ENCODE data around the gene C14orf132. TPM values are rescaled to one million over a fixed set of nuclear protein-coding genes. Genes with fewer than 3 reads are reported as not detected.

C14orf132 gene
- total and polyA plus RNA-seq, 2 experiments from 2014 or later = 17.0 to 19.3 TPM

GRCh38 chr14:96088074-96088473 lies 48.9 kb downstream of the C14orf132 start:
- TF ChIP-seq EZH2phosphoT487 (IDR thresholded peaks at IDR 0.05; ENCODE audit: low read depth, severe bottlenecking, unreplicated experiment) (no peak), CTCF (IDR thresholded peaks at IDR 0.05; ENCODE audit: poor library complexity) (no peak), EZH2 (IDR thresholded peaks at IDR 0.05; ENCODE audit: borderline replicate concordance) (no peak)
- no peak overlapping the region for H3K4me3 ChIP-seq
- H4K20me1 ChIP-seq (ENCODE audit: insufficient read depth, poor library complexity, severe bottlenecking) = no peaks in the 10 kb centered on the region
- no peaks in the 10 kb centered on the region for H3K9me3 ChIP-seq (ENCODE audit: low read depth)
- H3K27ac ChIP-seq = no peak overlapping the region
- H3K4me1 ChIP-seq (ENCODE audit: insufficient read depth) = peaks cover 7% of the 10 kb centered on the region
- H3K4me2 ChIP-seq = no peak overlapping the region
- H2AFZ ChIP-seq = no peak overlapping the region
- WGBS (ENCODE audit: low lambda C conversion rate, missing lambda C conversion rate) = 93% methylated on average over 7 of the region's 7 CpGs
- no peak for DNase-seq (ENCODE audit: low spot score)
- H3K27me3 ChIP-seq = no peaks in the 10 kb centered on the region
- no peaks in the 10 kb centered on the region for H3K79me2 ChIP-seq
- no peaks in the 10 kb centered on the region for H3K36me3 ChIP-seq (replicated peaks; ENCODE audit: insufficient read depth, low read depth)
- H3K9me2 ChIP-seq (replicated peaks; ENCODE audit: insufficient read depth) = no peaks in the 10 kb centered on the region

- Histone ChIP-seq H3K27me3 (no peaks in the 10 kb centered on the region), H3K9me2 (replicated peaks; ENCODE audit: insufficient read depth) (no peaks in the 10 kb centered on the region), H3K27ac (no peak overlapping the region), H3K4me3 (no peak overlapping the region), H3K79me2 (no peaks in the 10 kb centered on the region), H3K4me2 (no peak overlapping the region), H3K36me3 (replicated peaks; ENCODE audit: insufficient read depth, low read depth) (no peaks in the 10 kb centered on the region), H3K9me3 (ENCODE audit: low read depth) (no peaks in the 10 kb centered on the region), H4K20me1 (ENCODE audit: insufficient read depth, poor library complexity, severe bottlenecking) (no peaks in the 10 kb centered on the region), H3K4me1 (ENCODE audit: insufficient read depth) (peaks cover 7% of the 10 kb centered on the region), H2AFZ (no peak overlapping the region)
- WGBS (ENCODE audit: low lambda C conversion rate, missing lambda C conversion rate) = 97% methylated on average over 8 of the region's 8 CpGs
- DNase-seq (ENCODE audit: low spot score) = no peak
- TF ChIP-seq CTCF (IDR thresholded peaks at IDR 0.05; ENCODE audit: poor library complexity) = no peak
- no peak for TF ChIP-seq EZH2phosphoT487 (IDR thresholded peaks at IDR 0.05; ENCODE audit: low read depth, severe bottlenecking, unreplicated experiment)
- TF ChIP-seq EZH2 (IDR thresholded peaks at IDR 0.05; ENCODE audit: borderline replicate concordance) = no peak
Measured at GRCh38 chr14:96088481-96088880, 49.3 kb downstream of the C14orf132 start.

GRCh38 chr14:96088911-96089310 lies 49.7 kb downstream of the C14orf132 start:
- no peaks in the 10 kb centered on the region for H3K36me3 ChIP-seq (replicated peaks; ENCODE audit: insufficient read depth, low read depth)
- H3K79me2 ChIP-seq = no peaks in the 10 kb centered on the region
- no peak for DNase-seq (ENCODE audit: low spot score)
- no peak overlapping the region for H3K4me2 ChIP-seq
- H3K27me3 ChIP-seq = no peaks in the 10 kb centered on the region
- H3K9me2 ChIP-seq (replicated peaks; ENCODE audit: insufficient read depth) = no peaks in the 10 kb centered on the region
- TF ChIP-seq EZH2phosphoT487 (IDR thresholded peaks at IDR 0.05; ENCODE audit: low read depth, severe bottlenecking, unreplicated experiment) (no peak), EZH2 (IDR thresholded peaks at IDR 0.05; ENCODE audit: borderline replicate concordance) (no peak)
- H3K4me1 ChIP-seq (ENCODE audit: insufficient read depth) = peaks cover 7% of the 10 kb centered on the region
- 94% methylated on average over 7 of the region's 7 CpGs for WGBS (ENCODE audit: low lambda C conversion rate, missing lambda C conversion rate)
- H4K20me1 ChIP-seq (ENCODE audit: insufficient read depth, poor library complexity, severe bottlenecking) = no peaks in the 10 kb centered on the region
- no peak overlapping the region for H3K27ac ChIP-seq
- H3K4me3 ChIP-seq = no peak overlapping the region
- H3K9me3 ChIP-seq (ENCODE audit: low read depth) = no peaks in the 10 kb centered on the region
- H2AFZ ChIP-seq = no peak overlapping the region

GRCh38 chr14:96089401-96089800 lies 50.2 kb downstream of the C14orf132 start:
- no peaks in the 10 kb centered on the region for H3K79me2 ChIP-seq
- no peak overlapping the region for H3K4me3 ChIP-seq
- no peaks in the 10 kb centered on the region for H3K36me3 ChIP-seq (replicated peaks; ENCODE audit: insufficient read depth, low read depth)
- H3K9me3 ChIP-seq (ENCODE audit: low read depth) = no peaks in the 10 kb centered on the region
- no peak overlapping the region for H3K4me2 ChIP-seq
- H3K4me1 ChIP-seq (ENCODE audit: insufficient read depth) = peaks cover 7% of the 10 kb centered on the region
- no peak overlapping the region for H3K27ac ChIP-seq
- no peaks in the 10 kb centered on the region for H3K9me2 ChIP-seq (replicated peaks; ENCODE audit: insufficient read depth)
- WGBS (ENCODE audit: low lambda C conversion rate, missing lambda C conversion rate) = 100% methylated on average over 4 of the region's 4 CpGs
- no peak overlapping the region for H2AFZ ChIP-seq
- TF ChIP-seq EZH2phosphoT487 (IDR thresholded peaks at IDR 0.05; ENCODE audit: low read depth, severe bottlenecking, unreplicated experiment) (no peak), EZH2 (IDR thresholded peaks at IDR 0.05; ENCODE audit: borderline replicate concordance) (no peak), CTCF (IDR thresholded peaks at IDR 0.05; ENCODE audit: poor library complexity) (no peak)
- H4K20me1 ChIP-seq (ENCODE audit: insufficient read depth, poor library complexity, severe bottlenecking) = no peaks in the 10 kb centered on the region
- H3K27me3 ChIP-seq = no peaks in the 10 kb centered on the region
- DNase-seq (ENCODE audit: low spot score) = no peak
